A549 treated with AZD9567 at 1 μM for 4 hours (cell line): ENCODE measurements around the gene SP9. TPM values are rescaled to one million over a fixed set of nuclear protein-coding genes. Genes with fewer than 3 reads are reported as not detected.

Experiments
- total RNA-seq: library from RNA; stranded (reverse); fragments of 200-300 nt; extraction: Qiagen RNA extraction; gene quantifications from 5 replicates; pipeline ENCODE4 v1.2.3, GENCODE V29; 2022; ENCODE audit not compliant: insufficient read depth

SP9 gene
- 0.77 to 2.0 TPM (median 1.7 TPM) in 5 replicates for total RNA-seq

GRCh38 chr2:174334781-174335251, at the start of gene SP9:
Gene SP9 (plus strand): TSS chr2:174334954. CDS start chr2:174335093, 139 bp downstream.

Other genes with a start within 250 kb of the SP9 start
- 123 to 141 TPM (median 128 TPM) in 5 replicates for gene OLA1, start 86.4 kb upstream of the SP9 start, total RNA-seq
- 13.4 to 18.1 TPM (median 14.3 TPM) in 5 replicates for gene SCRN3, start 60.8 kb downstream of the SP9 start, total RNA-seq
- 0.23 to 0.35 TPM (median 0.31 TPM) in 4 of 5 replicates, not detected in the other for gene GPR155, start 152.1 kb downstream of the SP9 start, total RNA-seq